ENCODE measurements around the gene MEP1A.

The MEP1A gene

DNA sequence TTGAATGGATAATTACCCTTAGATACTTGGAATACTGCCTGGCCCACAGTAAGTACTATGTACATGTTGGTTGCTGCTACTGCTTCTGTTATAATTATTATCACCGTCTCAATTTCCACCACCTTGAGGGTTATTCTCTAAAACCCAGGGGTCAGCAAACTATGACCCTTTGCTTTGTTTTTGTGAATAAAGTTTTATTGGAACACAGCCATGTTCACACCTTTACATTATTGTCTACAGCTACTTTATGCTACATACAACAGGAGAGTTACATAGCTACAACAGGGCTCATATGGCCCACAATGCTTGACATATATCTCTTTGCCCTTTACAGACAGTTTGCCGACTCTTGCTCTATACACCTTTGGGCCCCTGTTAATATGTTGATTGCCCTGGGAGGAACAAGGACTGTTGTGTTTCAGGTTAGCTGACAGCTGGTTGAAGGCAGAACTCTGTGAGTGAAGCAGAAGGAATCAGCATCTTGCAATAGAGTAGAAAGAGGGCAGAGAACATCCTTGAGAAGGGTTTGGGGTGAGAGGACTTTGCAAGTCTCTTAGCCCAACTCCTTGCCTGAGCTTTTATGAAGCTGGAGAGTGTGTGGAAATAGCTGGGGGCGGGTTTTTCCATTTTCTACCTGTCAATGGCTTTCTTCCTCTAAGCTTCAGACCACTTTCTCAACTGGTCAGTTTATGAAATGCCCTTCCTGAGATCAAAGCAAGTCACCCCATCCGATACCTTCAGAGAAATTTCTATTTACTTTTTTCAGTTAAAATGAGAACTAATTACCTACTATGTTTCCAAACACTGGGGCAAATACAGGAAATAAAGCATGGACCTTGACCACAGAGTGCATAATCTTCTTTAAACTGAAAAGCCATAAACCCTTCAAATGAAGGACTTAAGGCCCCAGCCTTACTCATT lies 3.5 kb upstream of the MEP1A start:
- no peak for DNase-seq (ENCODE audit: low spot score)
- TF ChIP-seq, protein P1, sequence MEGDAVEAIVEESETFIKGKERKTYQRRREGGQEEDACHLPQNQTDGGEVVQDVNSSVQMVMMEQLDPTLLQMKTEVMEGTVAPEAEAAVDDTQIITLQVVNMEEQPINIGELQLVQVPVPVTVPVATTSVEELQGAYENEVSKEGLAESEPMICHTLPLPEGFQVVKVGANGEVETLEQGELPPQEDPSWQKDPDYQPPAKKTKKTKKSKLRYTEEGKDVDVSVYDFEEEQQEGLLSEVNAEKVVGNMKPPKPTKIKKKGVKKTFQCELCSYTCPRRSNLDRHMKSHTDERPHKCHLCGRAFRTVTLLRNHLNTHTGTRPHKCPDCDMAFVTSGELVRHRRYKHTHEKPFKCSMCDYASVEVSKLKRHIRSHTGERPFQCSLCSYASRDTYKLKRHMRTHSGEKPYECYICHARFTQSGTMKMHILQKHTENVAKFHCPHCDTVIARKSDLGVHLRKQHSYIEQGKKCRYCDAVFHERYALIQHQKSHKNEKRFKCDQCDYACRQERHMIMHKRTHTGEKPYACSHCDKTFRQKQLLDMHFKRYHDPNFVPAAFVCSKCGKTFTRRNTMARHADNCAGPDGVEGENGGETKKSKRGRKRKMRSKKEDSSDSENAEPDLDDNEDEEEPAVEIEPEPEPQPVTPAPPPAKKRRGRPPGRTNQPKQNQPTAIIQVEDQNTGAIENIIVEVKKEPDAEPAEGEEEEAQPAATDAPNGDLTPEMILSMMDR (IDR thresholded peaks at IDR 0.05; ENCODE audit: borderline replicate concordance, control extremely low read depth, extremely low read depth, insufficient read depth, missing control alignments) = no peak
- in situ Hi-C loops (cut with MboI; ENCODE audit: low sequenced_read_pairs, unreplicated experiment) = no loop called here

DNA sequence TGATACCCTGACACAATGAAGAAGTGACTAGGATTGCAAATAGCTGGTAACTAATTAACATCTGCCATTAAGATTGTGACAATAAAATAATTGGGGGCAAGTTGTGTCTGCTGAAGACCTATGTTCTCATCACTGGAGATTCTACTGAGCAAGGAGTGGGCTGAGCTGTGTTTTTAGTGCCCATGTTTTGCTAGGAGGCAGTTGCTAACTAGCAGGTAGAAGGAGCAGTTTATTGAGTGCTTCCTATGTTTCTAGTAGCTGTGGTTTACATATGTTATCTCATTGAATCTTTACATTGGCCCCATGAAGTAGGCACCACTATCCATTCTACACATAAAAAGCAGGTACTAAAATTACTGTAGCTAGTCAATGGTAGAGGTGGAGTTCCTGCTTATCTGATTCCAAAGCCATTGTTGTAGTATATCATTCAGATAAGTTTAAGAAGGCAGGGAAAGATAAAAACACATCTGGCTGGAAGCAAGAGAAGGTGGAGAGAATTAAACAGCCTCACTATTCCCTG lies 2.8 kb upstream of the MEP1A start:
- DNase-seq (ENCODE audit: low spot score) = no peak
- TF ChIP-seq, protein P1 (IDR thresholded peaks at IDR 0.05; ENCODE audit: borderline replicate concordance, control extremely low read depth, extremely low read depth, insufficient read depth, missing control alignments) = no peak
- in situ Hi-C loops (cut with MboI; ENCODE audit: low sequenced_read_pairs, unreplicated experiment) = no loop called here

DNA sequence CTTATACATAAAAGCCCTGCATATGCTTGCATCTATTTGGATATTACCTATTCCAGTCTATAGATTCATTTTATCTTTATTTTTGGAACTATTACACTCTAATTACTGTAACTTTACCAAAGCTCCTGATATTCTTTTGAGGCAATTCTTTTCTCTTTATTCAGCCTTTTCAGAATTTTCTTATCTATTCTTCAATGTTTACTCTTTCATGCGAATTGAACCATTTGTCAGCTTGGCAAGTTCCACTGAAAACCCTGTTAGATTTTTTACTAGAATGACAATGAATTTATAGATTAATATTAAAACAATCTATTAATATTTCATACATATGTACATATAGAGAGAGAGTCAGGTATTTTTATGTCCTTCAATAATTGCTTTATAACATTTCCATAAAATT lies 554 bp upstream of the MEP1A start:
- DNase-seq (ENCODE audit: low spot score) = no peak
- in situ Hi-C loops (cut with MboI; ENCODE audit: low sequenced_read_pairs, unreplicated experiment) = no loop called here
- TF ChIP-seq, protein P1 (IDR thresholded peaks at IDR 0.05; ENCODE audit: borderline replicate concordance, control extremely low read depth, extremely low read depth, insufficient read depth, missing control alignments) = no peak

DNA sequence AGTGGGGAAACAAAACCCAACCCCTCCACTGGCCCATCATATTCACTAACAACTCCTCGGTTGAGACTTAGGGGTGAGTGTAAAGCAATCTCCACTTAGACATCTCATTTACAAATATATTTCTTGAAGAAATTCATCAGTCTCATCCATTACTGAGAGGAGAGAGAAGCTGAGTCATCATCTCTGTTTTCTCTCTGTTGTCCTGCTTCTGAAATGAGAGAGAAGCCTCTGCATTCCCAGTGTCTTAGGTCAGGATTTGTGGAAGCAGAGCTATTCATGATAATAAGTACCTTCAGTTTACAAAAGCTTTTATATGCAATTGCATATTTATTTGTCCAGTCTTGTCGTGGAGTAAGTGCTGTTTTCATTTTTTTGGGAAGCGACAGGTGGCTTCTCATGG lies 879 bp downstream of the MEP1A start:
- TF ChIP-seq, protein P1 (IDR thresholded peaks at IDR 0.05; ENCODE audit: borderline replicate concordance, control extremely low read depth, extremely low read depth, insufficient read depth, missing control alignments) = no peak
- no peak for DNase-seq (ENCODE audit: low spot score)
- in situ Hi-C loops (cut with MboI; ENCODE audit: low sequenced_read_pairs, unreplicated experiment) = no loop called here

DNA sequence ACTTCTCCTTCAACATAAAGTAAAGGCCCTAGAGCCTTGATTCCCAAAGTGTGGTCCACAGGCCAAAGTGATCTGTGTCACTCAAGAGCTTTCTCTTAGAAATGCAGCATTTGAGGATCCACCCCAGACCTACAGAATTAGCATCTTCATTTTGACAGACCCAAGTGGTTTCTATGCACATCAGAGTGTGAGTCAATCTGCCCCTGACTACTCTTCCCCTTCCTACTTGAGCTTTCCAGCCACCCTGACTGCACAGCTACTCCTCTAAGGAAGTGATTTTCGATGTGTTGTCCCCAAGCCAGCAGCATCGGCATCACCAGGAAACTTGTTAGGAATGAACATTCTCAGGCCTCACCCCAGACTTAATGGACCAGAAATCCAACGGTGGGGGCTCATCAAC lies 2.6 kb downstream of the MEP1A start:
- TF ChIP-seq, protein P1 (IDR thresholded peaks at IDR 0.05; ENCODE audit: borderline replicate concordance, control extremely low read depth, extremely low read depth, insufficient read depth, missing control alignments) = no peak
- no peak for DNase-seq (ENCODE audit: low spot score)
- in situ Hi-C loops (cut with MboI; ENCODE audit: low sequenced_read_pairs, unreplicated experiment) = no loop called here

DNA sequence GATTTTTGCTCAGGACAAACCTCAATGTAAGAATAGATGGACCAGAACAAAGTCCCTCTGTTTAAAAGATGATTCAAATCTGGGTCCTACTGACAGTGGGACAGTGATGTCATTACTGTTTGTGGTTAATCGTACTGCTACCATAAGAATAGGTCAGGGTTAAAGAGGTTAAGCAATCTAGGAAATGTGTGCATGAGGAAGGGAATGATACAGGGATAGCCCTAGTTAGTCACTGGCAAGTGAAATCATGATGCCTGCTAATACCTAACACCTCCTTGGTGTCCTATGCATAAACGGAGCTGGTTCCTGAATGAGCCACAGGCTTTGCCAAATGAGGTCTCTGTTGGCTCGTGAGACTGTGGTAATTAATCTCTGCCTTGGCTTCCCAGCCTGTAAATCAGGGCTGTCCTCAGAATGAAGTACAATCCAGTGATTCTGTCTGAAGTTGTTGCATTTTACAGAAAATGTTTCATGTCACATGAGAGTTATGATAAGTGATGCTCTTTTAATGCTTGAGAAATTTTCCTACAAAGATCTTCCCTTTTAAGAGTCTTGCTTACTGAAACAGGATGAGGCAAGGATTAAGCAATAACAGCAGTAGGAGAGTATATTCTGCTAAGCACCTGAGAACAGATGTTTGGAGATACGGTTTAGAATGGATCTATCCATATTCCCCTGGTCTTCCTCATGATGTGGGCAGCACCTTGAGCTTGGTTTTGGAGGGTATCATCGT lies 3.8 kb downstream of the MEP1A start:
- TF ChIP-seq, protein P1 (IDR thresholded peaks at IDR 0.05; ENCODE audit: borderline replicate concordance, control extremely low read depth, extremely low read depth, insufficient read depth, missing control alignments) = no peak
- DNase-seq (ENCODE audit: low spot score) = no peak
- in situ Hi-C loops (cut with MboI; ENCODE audit: low sequenced_read_pairs, unreplicated experiment) = no loop called here

Measured in GM13976 (cell line).